Choroid plexus epithelial cell (primary cell): Measurements from ENCODE around the gene IL17RD.

ENCODE experiments used
- DNase-seq: peaks from one replicate; pipeline ENCODE4 v3.0.0-alpha.2; 2010; ENCODE audit warnings: low read depth
- H3K4me3 ChIP-seq: 2 replicates; pipeline ENCODE4 v1.5.1; 2011; ENCODE audit warnings: low read depth, mild to moderate bottlenecking, control low read depth, low read length, moderate library complexity
- CTCF ChIP-seq: conservative IDR thresholded peaks from 2 replicates; pipeline ENCODE4 v1.5.1; 2011; ENCODE audit warnings: low read depth, mild to moderate bottlenecking, control low read depth, inconsistent platforms, low read length, moderate library complexity

Gene IL17RD

DNA sequence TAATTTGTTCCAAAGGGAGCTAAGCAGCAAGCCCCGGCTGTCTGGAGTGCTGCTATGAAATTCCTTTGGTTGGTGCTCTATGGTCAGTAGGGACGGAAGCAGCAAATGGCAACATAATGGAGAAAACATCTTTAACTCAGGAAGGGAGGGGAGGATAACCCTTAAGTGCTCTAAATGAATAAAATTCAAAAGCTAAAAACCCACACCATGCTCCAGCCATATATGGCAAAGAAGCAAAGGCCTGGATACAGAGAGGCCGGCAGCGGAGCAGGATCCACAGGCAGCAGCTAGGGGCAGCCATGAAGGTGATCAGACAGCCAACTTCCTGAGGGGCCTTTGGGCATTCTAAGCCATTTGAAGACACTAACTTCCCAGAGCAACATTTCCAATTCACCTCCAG, 38.9 kb downstream of the IL17RD start:
- H3K4me3 ChIP-seq, result no peak overlapping the region
- DNase-seq, result no peak
- TF ChIP-seq CTCF, result no peak

DNA sequence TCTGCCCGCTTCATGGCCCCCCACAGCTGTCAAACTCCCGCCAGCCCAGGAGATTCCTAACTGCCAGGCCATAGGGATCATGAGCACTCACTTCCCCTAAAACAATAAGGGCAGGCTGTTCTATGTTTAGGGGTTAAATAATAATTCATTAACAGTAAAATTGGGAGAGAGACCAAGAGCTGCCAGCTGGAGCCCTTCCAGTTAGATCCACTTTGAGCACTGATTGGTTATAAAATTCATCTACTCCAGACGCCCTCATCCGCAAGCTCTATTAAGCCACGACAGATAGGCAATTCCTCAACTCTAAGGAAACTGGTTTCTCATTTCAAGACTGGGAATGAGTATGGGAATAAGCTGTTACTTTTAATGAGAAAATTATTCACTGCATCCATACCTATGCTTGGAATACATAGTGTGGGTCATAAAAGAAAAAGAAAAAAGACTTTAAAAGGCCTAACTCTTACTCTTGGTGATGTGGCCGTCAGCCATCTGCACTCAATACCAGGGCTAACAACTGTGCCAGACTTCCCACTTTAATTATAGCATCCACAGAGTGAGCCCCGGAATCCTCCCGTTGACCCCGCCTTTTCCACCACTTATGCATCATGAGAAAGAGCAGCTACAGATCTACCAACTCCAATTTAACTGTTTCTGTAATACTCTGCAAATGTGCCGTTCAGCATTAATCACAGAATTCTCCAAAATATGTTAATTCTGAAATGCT, 44.5 kb downstream of the IL17RD start:
- no peak for DNase-seq
- no peak for TF ChIP-seq CTCF

GRCh38 chr3:57120040-57120439, 45.1 kb downstream of the IL17RD start:
- no peak for DNase-seq
- no peak for TF ChIP-seq CTCF
- H3K4me3 ChIP-seq, result no peak overlapping the region

More for the DNA sequence above, 44.5 kb downstream of the IL17RD start:
- H3K4me3 ChIP-seq, result no peak overlapping the region

DNA sequence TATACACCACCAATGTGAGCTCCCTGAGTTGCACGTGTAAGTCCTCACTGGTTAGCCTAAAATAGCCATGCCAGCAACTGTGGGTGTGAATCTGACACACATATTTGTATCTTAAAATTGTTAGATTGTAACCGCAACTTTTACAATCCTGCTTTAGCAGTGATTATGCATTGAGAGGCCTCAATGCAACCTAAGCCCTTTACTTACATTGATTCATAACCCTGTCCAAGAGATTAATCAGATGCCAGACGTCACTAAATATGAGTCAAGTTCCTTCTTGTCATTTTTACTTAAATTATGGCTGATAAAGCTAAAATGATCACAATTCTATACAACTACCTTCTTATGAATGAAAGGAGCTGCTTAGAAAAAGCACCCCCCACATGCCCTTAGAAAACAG, 46.9 kb downstream of the IL17RD start:
- no peak for DNase-seq
- TF ChIP-seq CTCF, result no peak
- no peak overlapping the region for H3K4me3 ChIP-seq

GRCh38 chr3:57116501-57116900, 48.7 kb downstream of the IL17RD start:
- TF ChIP-seq CTCF, result no peak
- H3K4me3 ChIP-seq, result no peak overlapping the region

DNA sequence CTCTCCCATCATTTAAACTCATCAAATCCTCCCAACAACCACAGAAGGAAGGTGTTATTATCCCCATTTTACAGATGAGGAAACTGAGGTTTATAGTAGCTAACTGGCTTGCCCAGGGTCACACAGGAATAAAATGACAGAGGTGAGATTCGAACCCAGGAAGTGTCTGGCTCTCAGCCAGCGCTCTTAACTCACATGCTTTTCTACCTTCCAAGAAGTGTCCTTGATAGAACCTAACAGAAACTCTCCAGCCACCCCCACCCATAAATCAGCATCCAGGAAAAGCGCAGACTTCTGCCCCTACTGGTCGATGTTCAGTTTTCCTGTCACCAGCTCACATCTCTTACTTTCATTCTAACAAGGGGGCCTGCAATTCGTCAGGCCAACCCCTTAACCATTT, 52.9 kb downstream of the IL17RD start:
- no peak overlapping the region for H3K4me3 ChIP-seq
- DNase-seq, result peak; percentile 13
- TF ChIP-seq CTCF, result peak; percentile 43

More at GRCh38 chr3:57116501-57116900, 48.7 kb downstream of the IL17RD start:
- no peak for DNase-seq

- TF ChIP-seq CTCF, result no peak
- H3K4me3 ChIP-seq, result no peak overlapping the region
- DNase-seq, result no peak
These were observed 54.4 kb downstream of the IL17RD start for GRCh38 chr3:57110798-57111197.
